Stimulated activated CD4-positive, alpha-beta T cell treated with anti-CD3 and anti-CD28 coated beads, Interleukin-2, amount 100 ng/mL, for 24 hours (primary cell): Measurements from ENCODE around the gene VEGFA.

ENCODE experiments used
- DNase-seq, 2 donors: peaks; one replicate each; pipeline ENCODE4 v3.0.0-alpha.2; 2020

The VEGFA gene

GRCh38 chr6:43760210-43761168, 9.5 kb upstream of the VEGFA start:
- no peak for DNase-seq

GRCh38 chr6:43761666-43762409, 8.2 kb upstream of the VEGFA start:
- DNase-seq: no peak

- DNase-seq: no peak
Observed at GRCh38 chr6:43762410-43762768, 7.6 kb upstream of the VEGFA start.

- no peak for DNase-seq
Observed at GRCh38 chr6:43762966-43763695, 6.9 kb upstream of the VEGFA start.

- no peak for DNase-seq
Observed at GRCh38 chr6:43763812-43764522, 6.0 kb upstream of the VEGFA start.

GRCh38 chr6:43764772-43765171, 5.2 kb upstream of the VEGFA start:
- DNase-seq: no peak

GRCh38 chr6:43765776-43766499, 4.1 kb upstream of the VEGFA start:
- no peak for DNase-seq

GRCh38 chr6:43766500-43766853, 3.5 kb upstream of the VEGFA start:
- DNase-seq: no peak

GRCh38 chr6:43766964-43767461, 3.0 kb upstream of the VEGFA start:
- DNase-seq: no peak

GRCh38 chr6:43767553-43768505, 2.2 kb upstream of the VEGFA start:
- DNase-seq: no peak

GRCh38 chr6:43768506-43768860, 1.5 kb upstream of the VEGFA start:
- no peak for DNase-seq

- DNase-seq: no peak
Observed at GRCh38 chr6:43768983-43769525, 957 bp upstream of the VEGFA start.

- DNase-seq: peak; percentile 30 to 55
Observed at GRCh38 chr6:43770372-43771209, 580 bp downstream of the VEGFA start.

- DNase-seq: peak; percentile 72 to 79
Observed at GRCh38 chr6:43771210-43771857, 1.3 kb downstream of the VEGFA start.

GRCh38 chr6:43771858-43772680, 2.1 kb downstream of the VEGFA start:
- DNase-seq: peak; percentile 77

GRCh38 chr6:43772681-43773049, 2.7 kb downstream of the VEGFA start:
- no peak for DNase-seq

GRCh38 chr6:43773050-43773979, 3.3 kb downstream of the VEGFA start:
- DNase-seq: peak; percentile 67 to 69
